DND-41 (cell line): ENCODE results near the gene STAMBPL1.

Experiments used
- ATAC-seq: fragments of 200-7000 bp; cut with Tn5 transposase; 3 replicates; pipeline ENCODE4 v1.9.1; 2021; ENCODE audit warnings: low read depth; ENCODE audit not compliant: insufficient read depth
- DNase-seq: peaks from one replicate; pipeline ENCODE4 v3.0.0-alpha.2; 2020
- H2AFZ ChIP-seq: 2 replicates; pipeline ENCODE4 v1.6.0; 2012; ENCODE audit warnings: low read depth, low read length
- H3K27ac ChIP-seq: 2 replicates; pipeline ENCODE4 v1.5.1; 2012; ENCODE audit warnings: low read length, inconsistent platforms
- H3K27me3 ChIP-seq: fragments of 200-600 bp; sonication (generic); 2 replicates; pipeline ENCODE4 v1.6.0; 2012; ENCODE audit warnings: low read length, mild to moderate bottlenecking, inconsistent platforms; ENCODE audit not compliant: insufficient read depth, poor library complexity
- H3K36me3 ChIP-seq: 2 replicates; pipeline ENCODE4 v1.5.1; 2012; ENCODE audit warnings: low read length, inconsistent platforms; ENCODE audit not compliant: insufficient read depth
- H3K4me1 ChIP-seq: 2 replicates; pipeline ENCODE4 v1.5.1; 2012; ENCODE audit warnings: mild to moderate bottlenecking, low read length; ENCODE audit not compliant: insufficient read depth
- H3K4me2 ChIP-seq: 2 replicates; pipeline ENCODE4 v1.6.0; 2012; ENCODE audit warnings: mild to moderate bottlenecking, moderate library complexity, low read length, inconsistent platforms; ENCODE audit not compliant: insufficient read depth
- H3K4me3 ChIP-seq, 2 experiments: fragments of 200-600 bp in 1 of 2; shearing (Covaris generic) in 1 of 2; 2 replicates each; pipeline ENCODE4 v1.5.1; 2012 to 2016; ENCODE audit warnings: inconsistent platforms in 2 of 2, low read length in 2 of 2, mild to moderate bottlenecking in 2 of 2, low read depth in 1 of 2, moderate library complexity in 1 of 2
- H3K79me2 ChIP-seq: 2 replicates; pipeline ENCODE4 v1.6.0; 2012; ENCODE audit warnings: low read length, inconsistent platforms; ENCODE audit not compliant: insufficient read depth
- H3K9ac ChIP-seq: 2 replicates; pipeline ENCODE4 v1.6.0; 2012; ENCODE audit warnings: low read depth, mild to moderate bottlenecking, inconsistent platforms, low read length, moderate library complexity
- H3K9me3 ChIP-seq: 2 replicates; pipeline ENCODE4 v1.5.1; 2012; ENCODE audit warnings: low read length, moderate library complexity, mild to moderate bottlenecking, inconsistent platforms; ENCODE audit not compliant: insufficient read depth, severe bottlenecking
- H4K20me1 ChIP-seq: 2 replicates; pipeline ENCODE4 v1.6.0; 2012; ENCODE audit warnings: low read length; ENCODE audit not compliant: insufficient read depth
- CTCF ChIP-seq: IDR thresholded peaks from 2 replicates; pipeline ENCODE4 v1.5.1; 2012; ENCODE audit warnings: borderline replicate concordance, low read length, moderate library complexity, mild to moderate bottlenecking; ENCODE audit not compliant: poor library complexity, severe bottlenecking; ENCODE audit errors: extremely low read depth
- EZH2 ChIP-seq: IDR thresholded peaks from 3 replicates; pipeline ENCODE4 v1.6.1; 2012; ENCODE audit warnings: borderline replicate concordance, low read depth, mild to moderate bottlenecking, moderate library complexity, low read length, inconsistent platforms; ENCODE audit not compliant: severe bottlenecking

STAMBPL1 gene

GRCh38 chr10:88919041-88919440, 39.0 kb downstream of the STAMBPL1 start:
- Histone ChIP-seq H3K27ac (no peak overlapping the region), H4K20me1 (no peaks in the 10 kb centered on the region)
- ATAC-seq = no peak

GRCh38 chr10:88920198-88920597, 40.2 kb downstream of the STAMBPL1 start:
- H3K79me2 ChIP-seq = no peaks in the 10 kb centered on the region

More at GRCh38 chr10:88919041-88919440, 39.0 kb downstream of the STAMBPL1 start:
- peaks cover 79% of the 10 kb centered on the region for H3K36me3 ChIP-seq
- H3K27me3 ChIP-seq = no peaks in the 10 kb centered on the region
- no peak overlapping the region for H3K9ac ChIP-seq
- no peaks in the 10 kb centered on the region for H3K9me3 ChIP-seq
- no peak overlapping the region for H3K4me3 ChIP-seq
- H2AFZ ChIP-seq = no peak overlapping the region
- no peak overlapping the region for H3K4me2 ChIP-seq
- no peaks in the 10 kb centered on the region for H3K79me2 ChIP-seq
- no peak for DNase-seq
- no peaks in the 10 kb centered on the region for H3K4me1 ChIP-seq
- no peak for TF ChIP-seq CTCF
- TF ChIP-seq EZH2 = no peak

GRCh38 chr10:88920986-88921593, 41.0 kb downstream of the STAMBPL1 start:
- no peak for ATAC-seq
- Histone ChIP-seq H3K36me3 (peaks cover 79% of the 10 kb centered on the region), H3K9me3 (no peaks in the 10 kb centered on the region), H3K79me2 (no peaks in the 10 kb centered on the region), H3K27me3 (no peaks in the 10 kb centered on the region), H2AFZ (no peak overlapping the region), H3K9ac (no peak overlapping the region), H3K27ac (no peak overlapping the region), H3K4me1 (no peaks in the 10 kb centered on the region), H3K4me2 (no peak overlapping the region), H4K20me1 (no peaks in the 10 kb centered on the region), H3K4me3 (no peak overlapping the region)
- DNase-seq = no peak
- TF ChIP-seq EZH2 (no peak), CTCF (no peak)

More at GRCh38 chr10:88920198-88920597, 40.2 kb downstream of the STAMBPL1 start:
- Histone ChIP-seq H3K9me3 (no peaks in the 10 kb centered on the region), H3K9ac (no peak overlapping the region), H3K4me1 (no peaks in the 10 kb centered on the region), H4K20me1 (no peaks in the 10 kb centered on the region), H2AFZ (no peak overlapping the region), H3K27ac (no peak overlapping the region), H3K27me3 (no peaks in the 10 kb centered on the region), H3K36me3 (peaks cover 85% of the 10 kb centered on the region), H3K4me2 (no peak overlapping the region), H3K4me3 (no peak overlapping the region)
- DNase-seq (no peak), ATAC-seq (no peak)
- TF ChIP-seq CTCF (no peak), EZH2 (no peak)

- H3K9me3 ChIP-seq = no peaks in the 10 kb centered on the region
- H3K36me3 ChIP-seq = peaks cover 76% of the 10 kb centered on the region
- no peaks in the 10 kb centered on the region for H4K20me1 ChIP-seq
- no peak overlapping the region for H3K4me3 ChIP-seq
- no peaks in the 10 kb centered on the region for H3K79me2 ChIP-seq
- DNase-seq (no peak), ATAC-seq (no peak)
- H3K4me2 ChIP-seq = no peak overlapping the region
- no peak for TF ChIP-seq EZH2
- TF ChIP-seq CTCF = no peak
- H3K9ac ChIP-seq = no peak overlapping the region
- no peak overlapping the region for H2AFZ ChIP-seq
- no peaks in the 10 kb centered on the region for H3K27me3 ChIP-seq
- H3K27ac ChIP-seq = no peak overlapping the region
- H3K4me1 ChIP-seq = no peaks in the 10 kb centered on the region
These were observed 42.0 kb downstream of the STAMBPL1 start for GRCh38 chr10:88922041-88922440.
